HepG2 (cell line): Measurements from ENCODE around the gene ASB9.

Experiments
- ATAD3A ChIP-seq: sonication (generic); formaldehyde crosslinking; IDR thresholded peaks from 2 replicates; pipeline ENCODE4 v1.4.0; 2020; ENCODE audit warnings: missing genetic modification reagents
- POLR2AphosphoS5 ChIP-seq: IDR thresholded peaks from 2 replicates; pipeline ENCODE4 v1.6.1; 2012; ENCODE audit warnings: low read depth, low read length
- RFX5 ChIP-seq: IDR thresholded peaks from 2 replicates; pipeline ENCODE4 v1.6.1; 2011; ENCODE audit warnings: low read depth, low read length, improper control_type of control experiment
- SALL1 ChIP-seq: sonication (generic); formaldehyde crosslinking; IDR thresholded peaks from 2 replicates; pipeline ENCODE4 v1.8.0; 2022; ENCODE audit warnings: mild to moderate bottlenecking, missing genetic modification reagents
- SETDB1 ChIP-seq: sonication (generic); formaldehyde crosslinking; IDR thresholded peaks from 2 replicates; pipeline ENCODE4 v1.5.1; 2020; ENCODE audit warnings: missing genetic modification reagents, mild to moderate bottlenecking, borderline replicate concordance
- ZNF552 ChIP-seq: sonication (generic); formaldehyde crosslinking; IDR thresholded peaks from 2 replicates; pipeline ENCODE4 v1.9.0; 2022; ENCODE audit warnings: missing genetic modification reagents, mild to moderate bottlenecking, borderline replicate concordance
- ZNF75D ChIP-seq: sonication (generic); formaldehyde crosslinking; IDR thresholded peaks from 2 replicates; pipeline ENCODE4 v1.8.1; 2023; ENCODE audit warnings: missing genetic modification reagents, mild to moderate bottlenecking, borderline replicate concordance
- TF ChIP-seq, protein P1 (sequence below): sonication (generic); formaldehyde crosslinking; IDR thresholded peaks from 2 replicates; pipeline ENCODE4 v1.8.0; 2022; ENCODE audit warnings: missing genetic modification reagents, low read depth, mild to moderate bottlenecking, borderline replicate concordance
- TF ChIP-seq, protein P2 (sequence below): fragments of 450-650 bp; IDR thresholded peaks from 2 replicates; pipeline ENCODE4 v1.6.1; 2016
- TF ChIP-seq, protein P3 (sequence below): IDR thresholded peaks from 2 replicates; pipeline ENCODE4 v1.6.1; 2016; ENCODE audit warnings: low read depth

GRCh38 chrX:15235001-15235400, 34.9 kb downstream of the ASB9 start:
- TF ChIP-seq SETDB1 (CRISPR knock-in tag) (no peak), POLR2AphosphoS5 (no peak), SALL1 (no peak), RFX5 (no peak), ZNF75D (no peak), ZNF552 (CRISPR knock-in tag) (no peak), ATAD3A (CRISPR knock-in tag) (no peak)
- TF ChIP-seq, protein P1, sequence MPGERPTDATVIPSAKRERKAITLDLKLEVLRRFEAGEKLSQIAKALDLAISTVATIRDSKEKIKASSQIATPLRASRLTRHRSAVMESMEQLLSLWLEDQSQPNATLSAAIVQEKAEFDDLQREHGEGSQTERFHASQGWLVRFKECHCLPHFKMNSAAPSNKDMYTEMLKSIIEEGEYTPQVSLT (CRISPR knock-in tag): no peak
- TF ChIP-seq, protein P2, sequence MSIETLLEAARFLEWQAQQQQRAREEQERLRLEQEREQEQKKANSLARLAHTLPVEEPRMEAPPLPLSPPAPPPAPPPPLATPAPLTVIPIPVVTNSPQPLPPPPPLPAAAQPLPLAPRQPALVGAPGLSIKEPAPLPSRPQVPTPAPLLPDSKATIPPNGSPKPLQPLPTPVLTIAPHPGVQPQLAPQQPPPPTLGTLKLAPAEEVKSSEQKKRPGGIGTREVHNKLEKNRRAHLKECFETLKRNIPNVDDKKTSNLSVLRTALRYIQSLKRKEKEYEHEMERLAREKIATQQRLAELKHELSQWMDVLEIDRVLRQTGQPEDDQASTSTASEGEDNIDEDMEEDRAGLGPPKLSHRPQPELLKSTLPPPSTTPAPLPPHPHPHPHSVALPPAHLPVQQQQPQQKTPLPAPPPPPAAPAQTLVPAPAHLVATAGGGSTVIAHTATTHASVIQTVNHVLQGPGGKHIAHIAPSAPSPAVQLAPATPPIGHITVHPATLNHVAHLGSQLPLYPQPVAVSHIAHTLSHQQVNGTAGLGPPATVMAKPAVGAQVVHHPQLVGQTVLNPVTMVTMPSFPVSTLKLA: no peak
- TF ChIP-seq, protein P3, sequence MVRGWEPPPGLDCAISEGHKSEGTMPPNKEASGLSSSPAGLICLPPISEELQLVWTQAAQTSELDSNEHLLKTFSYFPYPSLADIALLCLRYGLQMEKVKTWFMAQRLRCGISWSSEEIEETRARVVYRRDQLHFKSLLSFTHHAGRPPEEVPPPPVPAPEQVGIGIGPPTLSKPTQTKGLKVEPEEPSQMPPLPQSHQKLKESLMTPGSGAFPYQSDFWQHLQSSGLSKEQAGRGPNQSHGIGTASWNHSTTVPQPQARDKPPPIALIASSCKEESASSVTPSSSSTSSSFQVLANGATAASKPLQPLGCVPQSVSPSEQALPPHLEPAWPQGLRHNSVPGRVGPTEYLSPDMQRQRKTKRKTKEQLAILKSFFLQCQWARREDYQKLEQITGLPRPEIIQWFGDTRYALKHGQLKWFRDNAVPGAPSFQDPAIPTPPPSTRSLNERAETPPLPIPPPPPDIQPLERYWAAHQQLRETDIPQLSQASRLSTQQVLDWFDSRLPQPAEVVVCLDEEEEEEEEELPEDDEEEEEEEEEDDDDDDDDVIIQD (CRISPR knock-in tag): no peak
